HCT116 (cell line): ENCODE measurements around the gene COL23A1. TPM values are rescaled to one million over a fixed set of nuclear protein-coding genes. Genes with fewer than 3 reads are reported as not detected.

Experiments used
- ATAC-seq: fragments of 200-7000 bp; cut with Tn5 transposase; 2 replicates; pipeline ENCODE4 v1.9.1; 2020; ENCODE audit warnings: mild to moderate bottlenecking, moderate library complexity
- BruUV-seq: library from RNA; stranded (reverse); fragments of 400-500 nt; replicated peaks from 2 replicates; lab custom pipeline; 2021; lab: Mats Ljungman, UMichigan
- CTCF ChIA-PET: fragments of 300-600 bp; sonication (Branson Sonifier 250); formaldehyde crosslinking; loops from one replicate; lab custom pipeline; 2021; ENCODE audit warnings: antibody characterized with exemption; lab: Charles Lee
- POLR2A ChIA-PET: fragments of 300-600, 350-600 bp; sonication (Branson Sonifier 250); formaldehyde crosslinking; loops from one replicate; lab custom pipeline; 2021; ENCODE audit warnings: antibody characterized with exemption; lab: Charles Lee
- RAD21 ChIA-PET, 2 experiments: fragments of 300-600 bp; sonication (Branson Sonifier 250); formaldehyde crosslinking; loops; one replicate each; lab custom pipeline; 2023; ENCODE audit warnings: low total read pairs in 2 of 2; ENCODE audit not compliant: uncharacterized antibody in 2 of 2, unreplicated experiment in 2 of 2, low non-redundant PET in 1 of 2; lab: Charles Lee
- DNase-seq: peaks from one replicate; pipeline ENCODE4 v3.0.0-alpha.2; 2010; ENCODE audit warnings: low read depth, low spot score
- H2AFZ ChIP-seq: fragments of 200-600 bp; shearing (Covaris generic), sonication (generic); 2 replicates; pipeline ENCODE4 v1.6.1; 2017; ENCODE audit warnings: low read depth, mixed run types, mixed read lengths, antibody characterized with exemption, low read length; ENCODE audit not compliant: poor library complexity, severe bottlenecking
- H3K27ac ChIP-seq: 2 replicates; pipeline ENCODE4 v1.5.1; 2012; ENCODE audit warnings: low read depth, low read length
- H3K27me3 ChIP-seq: fragments of 200-600 bp; sonication (generic); 2 replicates; pipeline ENCODE4 v1.6.1; 2016; ENCODE audit warnings: mixed run types, low read length, mixed read lengths; ENCODE audit not compliant: insufficient read depth
- H3K36me3 ChIP-seq, 2 experiments: fragments of 200-500 bp in 1 of 2; fragments of 200-600 bp in 1 of 2; sonication (Bioruptor generic) in 1 of 2; sonication (generic) in 1 of 2; 2 replicates each; pipeline versions ENCODE4 v1.5.1 to v1.6.1; 2014 to 2016; ENCODE audit warnings: low read length in 2 of 2, inconsistent platforms in 1 of 2, mixed read lengths in 1 of 2, mixed run types in 1 of 2; ENCODE audit not compliant: insufficient read depth in 2 of 2, control insufficient read depth in 1 of 2
- H3K4me1 ChIP-seq, 2 experiments: fragments of 200-600 bp in 1 of 2; sonication (generic) in 1 of 2; 2 replicates each; pipeline versions ENCODE4 v1.5.1 to v1.6.1; 2012 to 2017; ENCODE audit warnings: low read length in 2 of 2, inconsistent platforms in 1 of 2, mild to moderate bottlenecking in 1 of 2, mixed read lengths in 1 of 2, mixed run types in 1 of 2, moderate library complexity in 1 of 2; ENCODE audit not compliant: insufficient read depth in 2 of 2, control insufficient read depth in 1 of 2
- H3K4me2 ChIP-seq: fragments of 200-600 bp; sonication (generic); 2 replicates; pipeline ENCODE4 v1.6.1; 2017; ENCODE audit warnings: mixed run types, low read length, mixed read lengths
- H3K4me3 ChIP-seq, 2 experiments: fragments of 200-600 bp in 1 of 2; sonication (generic) in 1 of 2; replicated peaks in 1 of 2; 2 replicates each; pipeline ENCODE4 v1.5.1; 2011 to 2016; ENCODE audit warnings: low read length in 2 of 2, control low read depth in 1 of 2, low read depth in 1 of 2, mild to moderate bottlenecking in 1 of 2, mixed read lengths in 1 of 2, mixed run types in 1 of 2
- H3K79me2 ChIP-seq: fragments of 200-600 bp; sonication (generic); 2 replicates; pipeline ENCODE4 v1.6.1; 2017; ENCODE audit warnings: mild to moderate bottlenecking, mixed run types, low read length, moderate library complexity, mixed read lengths; ENCODE audit not compliant: insufficient read depth
- H3K9ac ChIP-seq: fragments of 200-600 bp; sonication (generic); 2 replicates; pipeline ENCODE4 v1.6.1; 2016; ENCODE audit warnings: low read length, mixed read lengths
- H3K9me2 ChIP-seq: fragments of 200-600 bp; sonication (generic), shearing (Covaris generic); 2 replicates; pipeline ENCODE4 v1.6.1; 2017; ENCODE audit warnings: mixed run types, mild to moderate bottlenecking, moderate library complexity; ENCODE audit not compliant: insufficient read depth
- H3K9me3 ChIP-seq, 2 experiments: fragments of 200-500 bp in 1 of 2; fragments of 200-600 bp in 1 of 2; sonication (Bioruptor generic) in 1 of 2; sonication (generic) in 1 of 2; 2 replicates each; pipeline ENCODE4 v1.6.1; 2014 to 2017; ENCODE audit warnings: low read length in 2 of 2, mixed read lengths in 2 of 2, inconsistent platforms in 1 of 2, low read depth in 1 of 2, mild to moderate bottlenecking in 1 of 2, mixed run types in 1 of 2, moderate library complexity in 1 of 2; ENCODE audit not compliant: control insufficient read depth in 1 of 2, insufficient read depth in 1 of 2
- H4K20me1 ChIP-seq: fragments of 200-600 bp; sonication (generic), shearing (Covaris generic); 2 replicates; pipeline ENCODE4 v1.6.1; 2017; ENCODE audit warnings: mixed run types, mild to moderate bottlenecking, moderate library complexity; ENCODE audit not compliant: insufficient read depth
- CBX3 ChIP-seq: IDR thresholded peaks from 2 replicates; pipeline ENCODE4 v1.6.1; 2012; ENCODE audit warnings: low read depth
- FOSL1 ChIP-seq: IDR thresholded peaks from 2 replicates; pipeline ENCODE4 v1.6.1; 2012; ENCODE audit warnings: low read depth
- JUND ChIP-seq: IDR thresholded peaks from 2 replicates; pipeline ENCODE4 v1.6.1; 2012
- POLR2A ChIP-seq: IDR thresholded peaks from 2 replicates; pipeline ENCODE4 v1.7.0; 2011; ENCODE audit warnings: borderline replicate concordance; ENCODE audit not compliant: insufficient read depth, insufficient read length; ENCODE audit errors: extremely low read depth
- POLR2AphosphoS5 ChIP-seq: IDR thresholded peaks from 2 replicates; pipeline ENCODE4 v1.6.1; 2011; ENCODE audit warnings: mild to moderate bottlenecking, low read depth, low read length, moderate library complexity
- RAD21 ChIP-seq: IDR thresholded peaks from 2 replicates; pipeline ENCODE4 v1.6.1; 2012; ENCODE audit warnings: low read depth, mild to moderate bottlenecking
- SIN3A ChIP-seq: IDR thresholded peaks from 2 replicates; pipeline ENCODE4 v1.6.1; 2012; ENCODE audit warnings: low read depth
- SP1 ChIP-seq: IDR thresholded peaks from 2 replicates; pipeline ENCODE4 v1.6.1; 2012; ENCODE audit warnings: low read depth
- YY1 ChIP-seq: IDR thresholded peaks from 2 replicates; pipeline ENCODE4 v1.6.1; 2011; ENCODE audit warnings: low read length, low read depth, moderate library complexity, mild to moderate bottlenecking; ENCODE audit not compliant: insufficient replicate concordance; ENCODE audit errors: extremely low read depth
- intact Hi-C: fragments of 100-400 bp; cut with micrococcal nuclease; formaldehyde crosslinking; loops from 2 replicates; pipeline ENCODE4 v1.10.0; 2022
- total RNA-seq: library from RNA; stranded (reverse); gene quantifications from one replicate; pipeline ENCODE4 v1.2.1, GENCODE V29; 2021; ENCODE audit not compliant: unreplicated experiment
- TF ChIP-seq, protein P1 (sequence below): IDR thresholded peaks from 2 replicates; pipeline ENCODE4 v1.6.1; 2012; ENCODE audit warnings: low read depth

COL23A1 gene
- total RNA-seq, 1 experiment from 2014 or later = not detected

- no TSS peak for BruUV-seq
- ChIA-PET CTCF (no interaction called here), RAD21 (no interaction called here), POLR2A (no interaction called here)
- ATAC-seq = no peak
- no peak for DNase-seq
- Histone ChIP-seq H3K27me3 (peaks cover 6% of the 10 kb centered on the region; the same call in 1 of the 2 replicates), H4K20me1 (no peaks in the 10 kb centered on the region), H3K9me2 (no peaks in the 10 kb centered on the region), H3K4me3 (no peak overlapping the region), H3K4me2 (no peak overlapping the region), H2AFZ (no peak overlapping the region), H3K9ac (no peak overlapping the region), H3K9me3 (no peaks in the 10 kb centered on the region), H3K4me1 (peaks cover 0 to 3% of the 10 kb centered on the region in 2 experiments; a peak in 1 of 4 replicates), H3K36me3 (no peaks in the 10 kb centered on the region), H3K27ac (no peak overlapping the region), H3K79me2 (no peaks in the 10 kb centered on the region)
- intact Hi-C loops = no loop called here
- TF ChIP-seq JUND = no peak
- TF ChIP-seq POLR2A = no peak
- no peak for TF ChIP-seq RAD21
- TF ChIP-seq POLR2AphosphoS5 = no peak
- no peak for TF ChIP-seq SP1
- no peak for TF ChIP-seq YY1
- no peak for TF ChIP-seq CBX3
- TF ChIP-seq FOSL1 = no peak
- TF ChIP-seq SIN3A = no peak
- TF ChIP-seq, protein P1, sequence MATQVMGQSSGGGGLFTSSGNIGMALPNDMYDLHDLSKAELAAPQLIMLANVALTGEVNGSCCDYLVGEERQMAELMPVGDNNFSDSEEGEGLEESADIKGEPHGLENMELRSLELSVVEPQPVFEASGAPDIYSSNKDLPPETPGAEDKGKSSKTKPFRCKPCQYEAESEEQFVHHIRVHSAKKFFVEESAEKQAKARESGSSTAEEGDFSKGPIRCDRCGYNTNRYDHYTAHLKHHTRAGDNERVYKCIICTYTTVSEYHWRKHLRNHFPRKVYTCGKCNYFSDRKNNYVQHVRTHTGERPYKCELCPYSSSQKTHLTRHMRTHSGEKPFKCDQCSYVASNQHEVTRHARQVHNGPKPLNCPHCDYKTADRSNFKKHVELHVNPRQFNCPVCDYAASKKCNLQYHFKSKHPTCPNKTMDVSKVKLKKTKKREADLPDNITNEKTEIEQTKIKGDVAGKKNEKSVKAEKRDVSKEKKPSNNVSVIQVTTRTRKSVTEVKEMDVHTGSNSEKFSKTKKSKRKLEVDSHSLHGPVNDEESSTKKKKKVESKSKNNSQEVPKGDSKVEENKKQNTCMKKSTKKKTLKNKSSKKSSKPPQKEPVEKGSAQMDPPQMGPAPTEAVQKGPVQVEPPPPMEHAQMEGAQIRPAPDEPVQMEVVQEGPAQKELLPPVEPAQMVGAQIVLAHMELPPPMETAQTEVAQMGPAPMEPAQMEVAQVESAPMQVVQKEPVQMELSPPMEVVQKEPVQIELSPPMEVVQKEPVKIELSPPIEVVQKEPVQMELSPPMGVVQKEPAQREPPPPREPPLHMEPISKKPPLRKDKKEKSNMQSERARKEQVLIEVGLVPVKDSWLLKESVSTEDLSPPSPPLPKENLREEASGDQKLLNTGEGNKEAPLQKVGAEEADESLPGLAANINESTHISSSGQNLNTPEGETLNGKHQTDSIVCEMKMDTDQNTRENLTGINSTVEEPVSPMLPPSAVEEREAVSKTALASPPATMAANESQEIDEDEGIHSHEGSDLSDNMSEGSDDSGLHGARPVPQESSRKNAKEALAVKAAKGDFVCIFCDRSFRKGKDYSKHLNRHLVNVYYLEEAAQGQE = no peak
Observed at GRCh38 chr5:178337334-178337741, 252.9 kb downstream of the COL23A1 start.
